GM18520 (cell line): ENCODE data around the gene SH3BGRL3.
"Not testable (repeated sequence)": the region's sequence is repeated elsewhere in the genome, so short reads cannot be mapped to it uniquely, and the experiment has no call there.

Experiments
- ATAC-seq: cut with Tn5 transposase; IDR thresholded peaks from one replicate; pipeline ENCODE4 v1.9.1; 2021; ENCODE audit not compliant: unreplicated experiment

SH3BGRL3 gene

DNA sequence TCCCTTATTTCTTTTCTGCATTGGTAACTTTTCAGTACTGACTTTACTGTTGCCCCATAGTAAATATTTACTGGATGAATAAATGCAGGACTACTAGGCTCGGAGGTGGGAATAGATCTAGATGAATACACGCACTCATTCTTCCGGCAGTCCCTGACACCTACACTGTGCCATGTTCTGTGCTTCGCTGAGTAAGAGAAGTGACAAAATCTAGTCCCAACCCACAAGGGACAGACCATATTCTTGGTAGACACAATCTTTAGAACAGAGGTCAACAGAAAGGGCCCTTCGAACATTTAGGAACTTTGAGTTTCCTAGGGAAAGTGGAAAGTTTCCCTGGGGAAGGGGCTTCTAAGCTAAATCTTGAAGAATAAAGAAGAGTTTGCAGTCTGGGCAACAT is 34.6 kb downstream of the SH3BGRL3 start:
- ATAC-seq, result no peak

GRCh38 chr1:26315874-26316850 is 36.3 kb downstream of the SH3BGRL3 start:
- ATAC-seq, result no peak

- no peak for ATAC-seq
These were observed 37.3 kb downstream of the SH3BGRL3 start for GRCh38 chr1:26317146-26317545.

GRCh38 chr1:26317612-26318337 is 37.9 kb downstream of the SH3BGRL3 start, which contains the start of gene CD52:
Gene CD52 (plus strand): TSS chr1:26317958. CDS start chr1:26318018, 60 bp downstream.
- ATAC-seq, result no peak

- no peak for ATAC-seq
These were observed 38.6 kb downstream of the SH3BGRL3 start for GRCh38 chr1:26318338-26319064.

- no peak for ATAC-seq
These were observed 41.0 kb downstream of the SH3BGRL3 start for GRCh38 chr1:26320896-26321295.

GRCh38 chr1:26321315-26322041 is 41.6 kb downstream of the SH3BGRL3 start:
- ATAC-seq, result no peak

DNA sequence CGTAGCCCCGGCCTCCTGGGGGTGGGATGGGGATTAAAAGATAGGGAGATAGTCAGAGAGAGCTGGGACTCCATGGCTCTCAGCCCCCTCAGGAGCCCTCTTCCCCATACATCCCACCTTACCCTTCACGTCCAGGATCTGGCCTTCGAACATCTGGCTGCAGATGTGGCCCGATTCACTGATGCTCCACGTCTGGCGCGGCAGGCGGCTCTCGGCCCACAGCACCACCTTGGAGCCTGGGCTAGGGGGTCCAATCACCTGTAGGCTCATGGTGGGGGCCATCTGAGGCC is 42.1 kb downstream of the SH3BGRL3 start:
- no peak for ATAC-seq

DNA sequence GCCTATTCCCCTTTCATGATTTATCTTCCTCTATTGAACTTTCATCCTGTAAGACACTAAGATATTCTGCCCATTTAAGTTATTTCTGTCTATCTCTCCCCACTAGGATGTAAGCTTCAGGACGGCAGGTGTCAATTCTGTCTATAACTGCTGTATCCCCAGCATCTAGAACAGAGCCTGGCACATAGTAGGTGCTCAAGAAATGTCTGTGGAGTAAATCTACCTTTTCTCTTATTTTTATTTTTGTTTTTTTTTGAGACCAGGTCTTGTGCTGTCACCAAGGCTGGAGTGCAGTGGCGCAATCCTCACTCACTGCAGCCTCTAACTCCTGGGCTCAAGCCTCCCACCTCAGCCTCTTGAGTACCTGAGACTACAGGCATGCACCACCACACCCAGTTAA is 43.5 kb downstream of the SH3BGRL3 start:
- ATAC-seq, result no peak

GRCh38 chr1:26324550-26324949 is 44.7 kb downstream of the SH3BGRL3 start:
- ATAC-seq, result no peak

DNA sequence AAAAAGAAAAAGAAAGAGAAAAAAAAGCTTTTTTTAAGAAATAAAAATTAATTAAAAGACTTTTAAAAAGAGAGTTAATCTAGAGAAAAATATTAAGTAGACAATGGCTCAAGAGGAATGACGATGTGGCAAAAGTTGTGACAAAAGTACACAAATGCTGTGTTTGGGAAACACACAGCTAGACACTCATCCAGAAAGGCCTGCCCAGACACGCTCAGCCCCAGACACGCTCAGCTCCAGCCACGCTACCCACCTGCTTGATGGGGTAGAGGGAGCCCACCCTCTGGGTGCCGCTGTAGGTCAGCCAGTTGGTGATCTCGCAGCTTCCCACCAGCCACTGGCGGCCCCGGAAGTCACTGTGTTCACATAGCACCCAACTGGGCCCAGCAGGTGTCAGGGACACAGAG is 48.1 kb downstream of the SH3BGRL3 start:
- ATAC-seq, result no peak

GRCh38 chr1:26328597-26328996 is 48.7 kb downstream of the SH3BGRL3 start:
- ATAC-seq, result no peak

DNA sequence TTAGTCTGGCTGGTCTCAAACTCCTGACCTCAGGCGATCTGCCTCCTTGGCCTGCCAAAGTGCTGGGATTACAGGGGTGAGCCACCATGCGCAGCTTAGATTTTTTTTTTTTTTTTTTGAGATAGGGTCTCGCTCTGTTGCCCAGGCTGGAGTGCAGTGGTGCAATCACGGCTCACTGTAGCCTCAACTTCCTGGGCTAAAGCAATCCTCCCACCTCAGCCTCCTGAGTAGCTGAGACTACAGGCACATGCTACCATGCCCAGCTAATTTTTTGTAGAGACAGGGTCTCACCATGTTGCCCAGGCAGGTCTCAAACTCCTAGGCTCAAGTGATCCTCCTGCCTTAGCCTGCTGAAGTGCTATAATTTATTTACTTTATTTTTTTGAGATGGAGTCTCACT is 49.5 kb downstream of the SH3BGRL3 start:
- ATAC-seq, result not testable (repeated sequence)

GRCh38 chr1:26330276-26330675 is 50.4 kb downstream of the SH3BGRL3 start:
- ATAC-seq, result no peak
